Activated naive CD8-positive, alpha-beta T cell treated with anti-CD3 and anti-CD28 coated beads, Interleukin-2, amount 10 ng/mL, durations not matched to agents 7 days and 5 days (primary cell): ENCODE measurements around the gene COL13A1. TPM values are rescaled to one million over a fixed set of nuclear protein-coding genes. Genes with fewer than 3 reads are reported as not detected.

Experiments
- ATAC-seq: fragments of 150-1000 bp; cut with Tn5 transposase; one replicate; pipeline ENCODE4 v1.10.0; 2021; ENCODE audit warnings: low read depth, moderate library complexity
- POLR2A ChIA-PET: fragments of 350-600 bp; sonication (Branson Sonifier 250); formaldehyde crosslinking; loops from one replicate; lab custom pipeline; 2021; ENCODE audit warnings: antibody characterized with exemption; lab: Charles Lee
- DNase-seq: peaks from one replicate; pipeline ENCODE4 v3.0.0; 2021
- H3K27ac Mint-ChIP-seq: one replicate; pipeline ENCODE4 v1.8.0; 2022; ENCODE audit warnings: mild to moderate bottlenecking, mixed read lengths
- H3K27me3 Mint-ChIP-seq: one replicate; pipeline ENCODE4 v1.8.0; 2022; ENCODE audit warnings: mild to moderate bottlenecking, moderate library complexity, mixed read lengths
- H3K36me3 Mint-ChIP-seq: one replicate; pipeline ENCODE4 v1.8.0; 2021; ENCODE audit warnings: mild to moderate bottlenecking, mixed read lengths
- H3K4me1 Mint-ChIP-seq: one replicate; pipeline ENCODE4 v1.8.0; 2021; ENCODE audit warnings: mixed read lengths
- H3K4me3 Mint-ChIP-seq: one replicate; pipeline ENCODE4 v1.8.0; 2022; ENCODE audit warnings: mild to moderate bottlenecking, moderate library complexity, mixed read lengths
- H3K9me3 Mint-ChIP-seq: one replicate; pipeline ENCODE4 v1.8.0; 2021; ENCODE audit warnings: mixed read lengths
- total RNA-seq, 2 experiments: library from RNA; stranded (reverse); gene quantifications; one replicate each; pipeline ENCODE4 v1.2.3, GENCODE V29; 2021

Gene COL13A1
- total RNA-seq, 2 experiments from 2014 or later, result not detected

GRCh38 chr10:69901022-69901421 is 99.3 kb downstream of the COL13A1 start:
- Mint-ChIP-seq H3K4me3 (no peak overlapping the region), H3K4me1 (no peaks in the 10 kb centered on the region), H3K9me3 (no peaks in the 10 kb centered on the region), H3K27me3 (no peaks in the 10 kb centered on the region), H3K36me3 (no peaks in the 10 kb centered on the region), H3K27ac (no peak overlapping the region)
- POLR2A ChIA-PET, result interaction anchor here (0.5 kb wide), 1 partner anchor 98 kb away, joined by 3 read pairs; no protein-coding TSS in a partner anchor
- DNase-seq (no peak), ATAC-seq (no peak)

- DNase-seq (no peak), ATAC-seq (no peak)
- Mint-ChIP-seq H3K9me3 (no peaks in the 10 kb centered on the region), H3K27me3 (no peaks in the 10 kb centered on the region), H3K36me3 (no peaks in the 10 kb centered on the region), H3K4me1 (no peaks in the 10 kb centered on the region), H3K27ac (no peak overlapping the region), H3K4me3 (no peak overlapping the region)
- POLR2A ChIA-PET, result no interaction called here
Measured at GRCh38 chr10:69901628-69902505, 100.2 kb downstream of the COL13A1 start.

GRCh38 chr10:69902835-69903535 is 101.3 kb downstream of the COL13A1 start:
- H3K27me3 Mint-ChIP-seq, result no peaks in the 10 kb centered on the region
- H3K27ac Mint-ChIP-seq, result no peak overlapping the region
- H3K36me3 Mint-ChIP-seq, result no peaks in the 10 kb centered on the region
- no peak for DNase-seq
- POLR2A ChIA-PET, result no interaction called here
- no peak for ATAC-seq
- no peak overlapping the region for H3K4me3 Mint-ChIP-seq
- no peaks in the 10 kb centered on the region for H3K4me1 Mint-ChIP-seq
- no peaks in the 10 kb centered on the region for H3K9me3 Mint-ChIP-seq

- Mint-ChIP-seq H3K9me3 (no peaks in the 10 kb centered on the region), H3K36me3 (no peaks in the 10 kb centered on the region), H3K27ac (no peak overlapping the region), H3K27me3 (peaks cover 4% of the 10 kb centered on the region), H3K4me3 (no peak overlapping the region), H3K4me1 (no peaks in the 10 kb centered on the region)
- no peak for DNase-seq
- POLR2A ChIA-PET, result interaction anchor here (0.7 kb wide), 1 partner anchor 26 kb away, joined by 3 read pairs; no protein-coding TSS in a partner anchor
- no peak for ATAC-seq
Measured at GRCh38 chr10:69904533-69904932, 102.8 kb downstream of the COL13A1 start.

- H3K9me3 Mint-ChIP-seq, result no peaks in the 10 kb centered on the region
- no peaks in the 10 kb centered on the region for H3K4me1 Mint-ChIP-seq
- peaks cover 5% of the 10 kb centered on the region for H3K27me3 Mint-ChIP-seq
- no peaks in the 10 kb centered on the region for H3K36me3 Mint-ChIP-seq
- POLR2A ChIA-PET, result no interaction called here
- no peak overlapping the region for H3K27ac Mint-ChIP-seq
- ATAC-seq, result no peak
- no peak for DNase-seq
- no peak overlapping the region for H3K4me3 Mint-ChIP-seq
Measured at GRCh38 chr10:69906425-69906824, 104.7 kb downstream of the COL13A1 start.

GRCh38 chr10:69907517-69907916 is 105.8 kb downstream of the COL13A1 start:
- DNase-seq, result no peak
- Mint-ChIP-seq H3K36me3 (no peaks in the 10 kb centered on the region), H3K4me1 (no peaks in the 10 kb centered on the region), H3K27me3 (peaks cover 5% of the 10 kb centered on the region), H3K9me3 (no peaks in the 10 kb centered on the region), H3K27ac (no peak overlapping the region), H3K4me3 (no peak overlapping the region)
- POLR2A ChIA-PET, result no interaction called here
- ATAC-seq, result no peak

GRCh38 chr10:69908124-69908523 is 106.4 kb downstream of the COL13A1 start:
- H3K27me3 Mint-ChIP-seq, result peaks cover 5% of the 10 kb centered on the region
- no peaks in the 10 kb centered on the region for H3K4me1 Mint-ChIP-seq
- DNase-seq (no peak), ATAC-seq (no peak)
- H3K27ac Mint-ChIP-seq, result no peak overlapping the region
- POLR2A ChIA-PET, result no interaction called here
- H3K36me3 Mint-ChIP-seq, result no peaks in the 10 kb centered on the region
- H3K4me3 Mint-ChIP-seq, result no peak overlapping the region
- no peaks in the 10 kb centered on the region for H3K9me3 Mint-ChIP-seq

- DNase-seq (no peak), ATAC-seq (no peak)
- POLR2A ChIA-PET, result no interaction called here
- Mint-ChIP-seq H3K27me3 (peaks cover 8% of the 10 kb centered on the region), H3K4me1 (no peaks in the 10 kb centered on the region), H3K36me3 (no peaks in the 10 kb centered on the region), H3K27ac (no peak overlapping the region), H3K9me3 (no peaks in the 10 kb centered on the region), H3K4me3 (no peak overlapping the region)
Measured at GRCh38 chr10:69910561-69910960, 108.9 kb downstream of the COL13A1 start.

GRCh38 chr10:69911613-69912528 is 110.2 kb downstream of the COL13A1 start:
- no peak overlapping the region for H3K27ac Mint-ChIP-seq
- H3K4me3 Mint-ChIP-seq, result no peak overlapping the region
- DNase-seq (no peak), ATAC-seq (no peak)
- POLR2A ChIA-PET, result no interaction called here
- no peaks in the 10 kb centered on the region for H3K4me1 Mint-ChIP-seq
- no peaks in the 10 kb centered on the region for H3K9me3 Mint-ChIP-seq
- no peaks in the 10 kb centered on the region for H3K36me3 Mint-ChIP-seq
- H3K27me3 Mint-ChIP-seq, result peaks cover 9% of the 10 kb centered on the region

- POLR2A ChIA-PET, result no interaction called here
- no peak overlapping the region for H3K4me3 Mint-ChIP-seq
- no peaks in the 10 kb centered on the region for H3K4me1 Mint-ChIP-seq
- no peaks in the 10 kb centered on the region for H3K9me3 Mint-ChIP-seq
- ATAC-seq (no peak), DNase-seq (no peak)
- H3K36me3 Mint-ChIP-seq, result no peaks in the 10 kb centered on the region
- H3K27me3 Mint-ChIP-seq, result peaks cover 9% of the 10 kb centered on the region
- no peak overlapping the region for H3K27ac Mint-ChIP-seq
Measured at GRCh38 chr10:69912589-69912988, 110.9 kb downstream of the COL13A1 start.

- DNase-seq, result no peak
Measured at GRCh38 chr10:69913606-69914382, 112.1 kb downstream of the COL13A1 start.

GRCh38 chr10:69914398-69915214 is 112.9 kb downstream of the COL13A1 start:
- Mint-ChIP-seq H3K36me3 (no peaks in the 10 kb centered on the region), H3K27ac (no peak overlapping the region), H3K4me1 (no peaks in the 10 kb centered on the region), H3K4me3 (no peak overlapping the region), H3K27me3 (peaks cover 4% of the 10 kb centered on the region), H3K9me3 (no peaks in the 10 kb centered on the region)
- DNase-seq, result peak; percentile 73
- POLR2A ChIA-PET, result no interaction called here
- ATAC-seq, result peak; percentile 60

More at GRCh38 chr10:69913606-69914382, 112.1 kb downstream of the COL13A1 start:
- H3K27ac Mint-ChIP-seq, result no peak overlapping the region
- peaks cover 9% of the 10 kb centered on the region for H3K27me3 Mint-ChIP-seq
- POLR2A ChIA-PET, result no interaction called here
- H3K4me3 Mint-ChIP-seq, result no peak overlapping the region
- no peaks in the 10 kb centered on the region for H3K36me3 Mint-ChIP-seq
- ATAC-seq, result no peak
- no peaks in the 10 kb centered on the region for H3K9me3 Mint-ChIP-seq
- H3K4me1 Mint-ChIP-seq, result no peaks in the 10 kb centered on the region
